Measurements from ENCODE around the gene JAKMIP1.

Gene JAKMIP1

DNA sequence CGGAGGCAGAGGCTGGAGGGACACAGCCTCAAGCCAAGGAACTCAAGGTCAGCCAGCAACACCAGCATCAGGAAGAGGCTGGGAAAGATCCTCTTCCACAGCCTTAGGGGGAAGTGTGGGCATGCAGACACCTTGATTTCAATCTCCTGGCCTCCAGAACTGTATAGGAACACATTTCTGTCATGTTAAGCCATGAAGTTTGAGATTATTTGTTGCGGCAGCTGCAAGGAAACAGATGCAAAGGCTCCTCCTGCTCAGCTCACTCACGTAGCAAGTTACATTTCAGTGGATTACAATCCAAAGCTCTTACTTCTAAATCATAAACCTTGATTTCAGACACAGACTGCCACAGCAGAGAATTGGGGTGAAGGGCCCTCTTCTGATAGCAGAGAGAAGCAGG is 113.5 kb downstream of the JAKMIP1 start:
- no peak for DNase-seq

DNA sequence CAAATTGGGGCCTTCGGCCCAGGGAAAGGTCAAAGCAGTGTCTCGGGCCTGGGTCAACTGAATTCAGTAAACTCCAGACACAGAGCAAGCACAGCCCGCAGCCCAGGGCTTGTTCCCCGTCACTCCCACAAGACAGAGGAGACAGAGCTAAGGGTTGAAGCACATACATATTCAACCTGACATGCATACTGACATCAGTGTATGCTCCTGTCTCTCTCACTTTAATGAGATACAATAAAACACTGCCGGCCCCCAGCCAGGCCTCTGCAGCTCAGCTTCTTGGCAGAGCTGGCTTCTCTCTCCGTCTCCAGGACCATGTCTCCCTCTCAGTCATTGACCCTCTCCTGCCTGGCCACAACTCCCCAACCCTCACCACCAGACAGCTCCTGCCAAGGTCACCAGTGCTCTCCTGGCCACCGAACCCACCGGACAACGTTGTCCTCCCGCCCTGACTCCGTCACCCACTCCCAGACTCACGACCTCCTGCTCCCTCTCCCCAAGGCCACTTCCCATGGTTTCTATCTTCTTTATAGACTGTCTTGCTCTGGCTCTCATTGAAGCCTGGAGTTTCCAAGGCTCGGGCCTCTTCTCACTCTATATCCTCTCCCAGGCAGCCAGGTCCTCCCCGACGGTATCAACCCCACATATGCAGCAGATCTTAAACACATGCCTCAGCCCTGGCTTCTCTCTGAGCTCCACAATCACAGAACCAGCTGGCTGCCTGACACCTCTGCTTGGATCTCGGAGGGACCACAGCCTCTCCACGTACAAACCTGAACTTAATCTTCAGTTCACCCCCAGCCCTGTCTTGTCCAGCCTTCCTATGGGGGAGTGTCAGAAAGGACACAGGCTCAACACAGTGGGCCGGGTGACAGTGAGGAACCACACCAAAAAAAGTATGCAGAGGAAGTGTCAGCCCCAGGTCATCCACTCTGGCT is 114.4 kb downstream of the JAKMIP1 start:
- no peak for DNase-seq

DNA sequence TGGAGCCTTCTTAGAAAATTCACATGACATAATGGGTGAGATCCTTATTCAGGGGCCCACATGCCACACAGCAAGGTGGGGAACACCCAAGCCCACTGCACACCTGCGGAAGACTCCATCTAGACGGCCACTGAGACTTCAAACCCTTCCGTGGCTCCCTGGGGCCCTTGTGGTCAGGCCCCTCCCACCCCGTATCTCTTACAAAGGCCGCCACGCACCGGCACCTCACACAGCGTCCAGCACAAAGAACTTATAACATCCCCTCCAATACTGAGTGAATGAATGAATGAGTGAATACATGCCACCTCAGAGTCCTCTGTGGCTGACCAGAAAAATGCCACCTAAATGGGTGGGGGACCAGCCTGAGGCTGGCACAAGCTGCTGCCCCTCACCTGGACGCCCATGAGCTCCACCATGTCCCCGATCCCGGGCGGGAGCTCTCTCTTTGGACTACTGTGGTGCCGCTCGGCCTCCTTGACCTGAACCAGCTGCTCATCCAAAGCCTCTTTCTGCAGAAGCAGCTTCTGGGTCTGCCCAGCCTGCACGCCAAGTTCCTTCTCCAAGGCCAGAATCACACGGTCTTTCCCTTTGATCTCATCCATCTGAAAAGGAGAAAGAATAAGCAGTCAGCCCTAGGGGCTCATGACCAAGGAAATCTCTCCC is 115.2 kb downstream of the JAKMIP1 start:
- DNase-seq, result no peak

DNA sequence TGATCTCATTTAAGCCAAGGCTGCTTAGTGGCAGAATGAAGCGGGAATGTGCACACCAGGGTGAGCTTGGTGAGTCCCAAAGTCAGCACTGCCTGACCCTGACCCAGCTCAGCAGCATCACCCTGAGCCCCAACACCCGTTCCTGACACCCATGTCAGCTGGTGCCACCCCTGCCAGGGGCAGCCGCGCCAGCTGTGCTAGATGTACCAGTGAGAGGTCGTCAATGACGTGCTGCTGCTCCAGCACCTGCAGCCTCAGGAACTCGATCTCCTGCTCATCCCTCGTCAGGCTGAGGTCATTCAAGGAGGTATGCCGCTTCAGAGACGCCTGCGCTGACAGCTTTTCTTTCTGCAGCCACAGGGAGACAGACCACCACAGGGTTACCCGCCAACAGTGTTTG is 120.4 kb downstream of the JAKMIP1 start:
- no peak for DNase-seq

DNA sequence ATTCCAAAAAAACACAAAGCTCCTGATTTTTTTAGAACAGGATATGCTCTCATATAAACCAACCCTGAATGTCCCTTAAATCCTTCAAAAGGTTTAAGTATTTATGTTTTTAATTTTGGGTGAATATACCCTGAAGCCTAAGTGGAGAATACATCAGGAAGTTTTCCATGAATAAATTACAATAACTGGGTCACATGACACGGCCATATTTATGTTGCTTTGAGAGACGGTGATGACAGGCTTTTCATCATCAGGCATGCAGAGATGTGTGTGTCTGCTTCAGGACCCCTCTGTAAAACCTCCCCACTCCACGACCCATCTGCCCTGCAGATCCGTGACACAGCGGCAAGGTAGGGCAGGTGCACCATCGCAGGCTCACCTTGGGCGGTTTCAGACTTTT is 121.8 kb downstream of the JAKMIP1 start:
- DNase-seq, result no peak

DNA sequence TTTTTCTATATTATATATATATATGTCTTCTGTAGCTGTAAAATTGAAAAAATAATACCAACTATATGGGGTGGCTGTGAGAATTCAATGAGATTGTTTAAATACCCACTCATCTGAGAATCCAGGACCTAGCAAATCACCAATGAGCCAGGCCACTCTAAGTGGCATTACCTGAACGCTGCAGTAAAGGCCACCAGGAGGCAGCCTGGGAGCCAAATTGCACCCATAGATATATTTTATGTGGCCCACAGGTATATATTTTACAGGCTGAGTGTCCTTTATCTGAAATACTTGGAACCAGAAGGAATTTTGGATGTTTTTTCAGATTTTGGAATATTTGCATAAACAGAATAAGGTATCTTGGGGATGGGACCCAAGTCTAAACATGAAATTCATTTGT is 124.0 kb downstream of the JAKMIP1 start:
- no peak for DNase-seq

DNA sequence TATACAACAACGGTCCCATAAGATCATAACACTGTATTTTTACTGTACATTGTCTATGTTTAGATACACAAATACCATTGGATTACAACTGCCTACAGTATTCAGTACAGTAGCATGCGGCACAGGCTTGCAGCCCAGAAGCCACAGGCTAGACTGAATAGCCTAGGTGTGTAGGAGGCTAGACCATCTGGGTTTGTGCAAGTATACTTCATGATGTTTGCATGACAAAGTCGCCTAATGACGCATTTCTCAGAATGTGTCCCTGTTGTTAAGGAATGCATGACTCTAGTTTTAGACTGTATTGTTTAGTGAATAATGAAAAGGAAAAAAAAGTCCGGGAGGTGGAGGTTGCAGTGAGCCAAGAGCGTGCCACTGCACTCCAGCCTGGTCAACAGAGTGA is 125.6 kb downstream of the JAKMIP1 start:
- DNase-seq, result no peak

DNA sequence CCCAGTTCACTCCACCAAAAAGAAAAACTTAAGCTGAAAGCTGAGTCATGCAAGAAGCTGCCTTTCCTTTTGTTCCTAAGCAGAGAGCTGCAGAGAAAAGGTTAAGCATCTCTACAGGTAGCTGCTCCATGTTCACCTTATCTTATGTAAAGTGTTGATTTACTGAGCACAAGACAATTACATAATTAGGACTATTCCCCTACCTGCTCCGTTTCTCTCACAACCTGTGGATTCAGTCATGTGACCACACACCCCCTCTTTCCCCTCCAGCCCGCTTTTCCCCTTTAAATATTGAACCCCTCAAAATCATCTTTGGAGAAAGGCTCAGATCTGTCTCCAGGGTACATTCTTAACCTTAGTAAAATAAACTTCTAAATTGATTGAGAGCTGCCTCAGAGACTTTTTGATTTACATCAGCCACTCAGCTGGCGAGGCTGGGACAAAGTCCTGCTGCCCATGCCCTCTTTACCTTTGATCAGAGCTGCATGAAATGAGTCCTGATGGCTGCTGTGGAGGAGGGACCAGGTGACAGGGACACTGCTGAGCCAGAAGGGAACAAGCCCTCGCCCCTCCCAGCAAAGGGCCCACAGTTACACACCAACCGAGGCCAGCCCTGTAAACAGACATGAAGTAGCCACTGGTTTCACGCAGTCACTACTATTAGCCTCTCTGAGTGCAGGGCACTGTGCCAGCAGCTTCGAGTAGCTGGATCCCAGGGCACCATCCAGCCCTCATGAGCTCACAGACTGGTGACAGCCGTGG is 128.2 kb downstream of the JAKMIP1 start:
- DNase-seq, result no peak

DNA sequence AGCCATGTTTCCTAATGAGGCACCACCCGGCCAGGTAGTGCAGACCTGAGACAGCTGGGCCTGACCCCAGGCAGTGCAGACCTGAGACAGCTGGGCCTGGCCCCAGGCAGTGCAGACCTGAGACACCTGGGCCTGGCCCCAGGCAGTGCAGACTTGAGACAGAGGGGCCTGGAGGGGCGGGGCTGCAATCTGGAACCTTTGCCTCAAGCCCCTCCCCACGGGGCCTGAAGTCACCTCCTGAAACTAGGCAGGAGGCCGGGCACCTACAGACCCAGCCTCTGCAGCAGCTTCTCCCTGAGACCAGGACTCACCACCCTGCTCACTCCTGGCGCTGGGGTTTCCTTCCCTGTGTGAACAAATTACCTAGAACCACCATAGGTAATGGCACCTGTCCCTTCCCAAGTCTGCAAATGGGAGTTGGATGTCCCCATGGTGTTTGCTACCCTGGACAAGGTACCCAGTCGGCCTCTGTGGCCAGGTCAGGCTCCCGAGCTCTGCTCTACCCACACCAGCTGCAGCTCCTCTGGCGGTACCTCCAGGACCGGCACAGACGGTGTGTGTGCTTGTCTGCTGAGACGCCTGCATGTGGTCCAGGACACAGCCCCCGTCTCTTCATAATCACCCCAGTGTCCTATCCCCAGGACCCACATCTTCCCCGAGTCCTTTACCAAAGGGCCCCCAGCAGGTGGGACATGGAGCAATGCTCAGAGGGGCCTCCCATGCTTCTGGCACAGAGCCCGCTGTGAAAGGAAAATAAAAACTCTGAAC is 129.0 kb downstream of the JAKMIP1 start:
- no peak for DNase-seq

DNA sequence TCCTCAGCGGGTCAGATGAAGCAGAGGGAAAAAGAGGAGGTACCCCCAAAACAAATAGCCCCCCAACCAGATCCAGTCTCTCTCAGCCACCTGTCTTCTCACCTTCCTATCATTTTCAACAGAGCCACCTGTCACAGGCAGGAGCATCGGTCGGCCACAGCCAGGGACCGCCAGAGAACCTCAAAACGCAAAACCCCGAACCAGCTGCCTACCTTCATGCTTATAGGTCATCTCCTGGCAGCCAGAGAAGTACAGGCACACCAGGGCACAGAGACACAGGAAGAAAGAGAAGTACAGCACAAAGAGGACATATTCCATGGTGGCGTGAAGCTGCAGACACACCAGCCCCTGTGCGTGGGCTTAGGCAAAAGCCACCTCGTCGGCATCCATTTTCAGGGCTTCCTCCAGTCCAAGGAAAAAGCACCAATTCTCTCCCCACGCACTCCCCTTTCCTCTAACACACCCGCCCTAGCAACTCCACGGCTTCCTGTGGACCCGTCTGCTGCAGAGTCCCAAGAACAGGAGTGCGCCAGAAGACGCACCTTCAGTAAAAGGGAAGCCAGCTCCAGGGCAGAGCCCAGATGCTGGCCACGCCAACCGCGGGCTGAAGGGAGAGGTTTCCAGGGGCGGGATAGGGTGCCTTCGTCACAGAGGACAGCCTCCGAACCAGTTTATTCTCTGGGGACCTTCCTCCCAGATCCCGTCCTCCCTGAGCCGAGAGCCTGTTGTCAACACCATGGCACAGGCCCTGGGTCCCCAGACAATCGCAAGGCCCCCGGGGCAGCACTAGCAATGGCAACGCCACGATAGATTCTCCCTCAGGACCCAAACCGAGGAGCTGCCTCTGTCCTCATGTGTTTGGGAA is 130.3 kb downstream of the JAKMIP1 start:
- DNase-seq, result no peak

DNA sequence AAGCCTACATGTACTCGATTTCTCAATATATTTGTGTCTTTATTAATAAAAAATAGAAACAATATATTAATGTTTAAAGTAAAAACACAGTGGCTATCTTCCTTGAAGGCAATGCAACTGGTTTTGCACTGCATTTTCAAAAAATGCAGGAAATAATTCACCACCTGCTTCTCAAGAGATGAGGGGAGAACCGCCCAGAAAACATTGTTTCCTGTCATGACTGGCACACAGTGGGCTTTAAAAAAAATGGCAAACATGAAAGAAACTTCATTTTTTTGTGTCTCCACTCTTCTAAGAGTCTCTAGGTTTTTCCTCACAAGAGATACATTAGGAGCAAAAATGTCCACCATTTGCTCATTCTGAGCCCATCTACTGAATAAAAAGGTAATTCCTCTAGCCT is 131.4 kb downstream of the JAKMIP1 start:
- no peak for DNase-seq

DNA sequence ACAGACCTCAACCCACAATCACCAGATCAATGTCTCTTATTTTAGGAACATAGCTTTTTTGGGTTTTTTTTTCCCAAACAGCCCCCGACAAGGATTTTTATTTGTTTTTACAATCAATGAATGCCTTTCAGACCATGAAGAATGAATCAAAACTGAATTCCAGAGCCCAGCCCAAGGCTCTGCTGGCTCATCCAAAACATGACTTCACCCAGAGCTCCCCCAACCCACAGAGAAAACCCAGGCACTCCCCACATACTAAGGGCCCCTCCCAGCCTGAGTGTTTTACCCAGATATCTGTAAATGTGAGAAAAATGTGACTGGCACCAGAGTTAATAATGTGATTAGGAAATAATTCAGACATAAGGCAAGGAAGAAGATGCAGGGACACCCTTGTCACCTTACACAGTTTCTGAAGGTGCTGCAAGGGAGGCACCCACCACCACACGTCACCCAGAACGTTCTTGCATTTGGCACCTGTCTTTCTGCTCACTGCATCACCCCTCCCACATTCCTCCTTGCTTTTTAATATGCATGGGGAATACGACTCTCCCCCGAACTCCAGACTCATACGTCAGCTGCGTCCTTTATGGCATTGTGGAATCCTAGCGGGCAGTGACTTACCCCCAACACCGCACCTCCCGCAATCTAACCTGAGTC is 134.3 kb downstream of the JAKMIP1 start:
- no peak for DNase-seq

DNA sequence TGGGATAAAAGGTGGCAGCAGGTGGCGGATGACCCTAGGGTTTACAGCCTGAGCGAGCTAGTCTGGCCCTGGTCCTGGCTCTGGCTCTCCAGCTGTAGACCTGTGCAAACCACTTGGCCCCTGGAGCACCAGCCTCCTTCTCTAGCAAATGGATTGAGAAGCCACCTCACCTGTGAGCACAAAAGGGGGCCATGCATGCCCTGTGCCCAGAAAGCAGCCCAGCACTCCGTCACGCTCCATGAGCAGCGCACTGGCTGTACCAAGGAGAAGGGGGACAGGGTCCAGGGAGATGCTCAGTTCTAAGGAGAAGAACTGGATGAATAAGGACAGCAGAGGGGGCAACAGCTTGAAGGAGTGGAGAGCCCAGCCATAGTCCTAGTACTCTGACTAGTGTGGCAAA is 135.2 kb downstream of the JAKMIP1 start:
- no peak for DNase-seq

DNA sequence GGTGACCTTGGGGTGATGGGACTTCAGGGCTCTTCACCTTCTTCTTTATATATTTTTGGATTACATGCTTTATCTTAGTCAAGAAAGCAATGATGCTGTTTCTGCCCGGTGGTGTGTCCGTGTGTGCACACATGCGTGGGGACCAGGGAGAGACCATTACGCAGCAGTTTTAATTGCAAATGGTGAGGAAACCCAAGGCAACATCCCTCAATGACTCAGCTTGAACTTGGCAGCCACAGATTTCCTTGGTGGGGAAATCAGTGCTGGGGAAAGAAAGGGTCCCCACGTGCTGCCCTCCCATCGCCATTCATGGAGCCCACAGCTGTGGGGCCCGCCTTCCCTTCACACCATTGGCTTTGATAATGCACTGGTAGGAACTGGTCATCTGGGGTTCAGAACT is 136.0 kb downstream of the JAKMIP1 start:
- no peak for DNase-seq

DNA sequence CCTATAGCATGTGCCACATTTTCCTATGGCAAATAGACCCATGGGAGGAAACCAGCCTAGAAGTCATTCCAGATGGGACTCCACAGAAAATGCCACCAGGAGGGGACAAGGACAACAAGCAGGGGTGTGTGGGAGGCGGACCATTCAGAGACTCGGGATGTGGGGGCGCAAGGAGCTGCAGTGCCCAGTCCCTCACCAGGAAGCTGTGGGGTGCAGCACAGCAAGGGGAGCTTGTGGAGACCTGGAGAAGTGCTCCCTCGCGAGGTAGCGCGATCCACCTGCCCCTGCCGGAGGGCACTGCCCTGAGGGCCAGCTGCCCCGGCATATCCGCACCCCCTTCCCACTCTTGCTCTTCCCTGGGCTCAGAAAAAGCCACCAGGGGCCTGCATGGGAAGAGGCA is 136.7 kb downstream of the JAKMIP1 start:
- no peak for DNase-seq

DNA sequence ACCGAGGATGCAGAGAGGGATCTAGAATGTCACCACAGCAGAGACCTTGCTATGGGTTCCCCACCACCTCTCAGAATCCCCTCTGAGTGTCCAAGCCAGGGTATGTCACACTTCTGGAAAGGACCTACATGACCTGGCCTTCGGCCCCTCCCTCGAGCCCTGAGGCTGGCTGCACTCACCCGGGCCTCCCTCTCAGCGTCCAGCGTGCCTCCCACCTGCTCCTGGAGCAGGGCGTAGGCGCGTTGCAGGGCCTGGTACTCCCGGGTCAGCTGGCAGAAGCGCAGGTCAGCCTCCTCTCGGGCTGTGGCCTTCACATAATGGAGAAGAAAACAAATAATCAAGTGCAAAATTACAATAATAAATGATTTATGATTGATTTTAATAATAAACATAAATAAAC is 138.2 kb downstream of the JAKMIP1 start:
- no peak for DNase-seq

DNA sequence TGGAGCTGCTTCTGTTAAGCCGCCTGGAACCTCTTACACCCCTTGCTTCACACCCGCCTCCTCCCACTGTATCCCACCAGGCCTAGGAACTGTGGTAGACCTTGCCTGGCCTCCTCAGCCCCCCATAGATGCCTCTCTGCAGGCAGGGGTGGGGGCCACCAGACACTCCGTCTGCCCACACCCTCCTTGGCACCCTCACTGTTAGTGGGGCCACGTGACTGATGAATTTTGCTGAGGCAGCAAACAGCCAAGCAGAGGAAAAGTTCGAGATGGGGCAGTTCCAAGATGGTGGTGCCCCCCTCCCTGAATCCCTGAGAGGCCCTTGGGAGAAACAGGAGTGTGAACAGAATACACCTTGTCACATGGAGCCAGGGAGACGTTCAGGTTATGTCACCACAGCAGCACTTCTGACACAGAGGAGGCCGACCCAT is 141.0 kb downstream of the JAKMIP1 start:
- no peak for DNase-seq

DNA sequence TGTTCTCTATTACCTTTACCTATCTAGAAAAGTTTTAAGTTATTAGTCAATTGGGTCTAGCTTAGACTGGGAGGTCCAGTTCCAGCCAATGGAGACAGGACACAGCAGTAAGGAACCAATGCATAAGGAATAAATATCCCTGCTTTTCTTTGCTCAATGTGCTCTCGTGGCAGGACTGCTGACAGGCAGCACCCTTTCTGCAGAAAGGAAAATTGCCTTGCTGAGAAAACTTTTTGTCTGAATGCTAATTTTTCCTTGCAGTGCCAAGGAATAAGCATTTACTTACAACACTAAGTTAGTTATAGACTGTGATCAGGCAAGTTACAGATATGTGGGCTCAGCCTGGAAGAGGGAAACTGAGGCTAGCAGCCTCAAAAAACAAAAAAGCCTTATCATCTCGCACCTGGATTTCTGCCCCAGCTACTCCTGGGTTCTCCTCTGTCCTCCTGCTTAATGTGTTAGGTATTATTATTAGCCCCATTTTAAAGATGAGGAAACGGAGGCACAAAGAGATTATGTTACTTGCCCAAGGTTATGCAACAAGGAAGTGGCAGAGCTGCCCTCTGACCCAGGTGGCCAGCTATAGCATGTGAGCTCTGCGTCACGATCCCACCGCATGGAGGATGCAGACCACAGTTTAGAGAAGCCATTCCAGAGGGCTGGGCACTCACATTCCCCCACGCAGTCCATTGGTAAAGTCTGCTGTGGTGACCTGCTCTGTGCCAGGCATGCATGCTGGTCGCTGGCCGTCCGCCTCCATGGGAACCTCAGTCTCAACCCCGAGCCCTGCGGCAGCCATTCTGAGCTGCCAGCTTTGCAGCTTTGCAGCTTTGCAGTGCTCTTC is 141.6 kb downstream of the JAKMIP1 start:
- DNase-seq, result no peak

DNA sequence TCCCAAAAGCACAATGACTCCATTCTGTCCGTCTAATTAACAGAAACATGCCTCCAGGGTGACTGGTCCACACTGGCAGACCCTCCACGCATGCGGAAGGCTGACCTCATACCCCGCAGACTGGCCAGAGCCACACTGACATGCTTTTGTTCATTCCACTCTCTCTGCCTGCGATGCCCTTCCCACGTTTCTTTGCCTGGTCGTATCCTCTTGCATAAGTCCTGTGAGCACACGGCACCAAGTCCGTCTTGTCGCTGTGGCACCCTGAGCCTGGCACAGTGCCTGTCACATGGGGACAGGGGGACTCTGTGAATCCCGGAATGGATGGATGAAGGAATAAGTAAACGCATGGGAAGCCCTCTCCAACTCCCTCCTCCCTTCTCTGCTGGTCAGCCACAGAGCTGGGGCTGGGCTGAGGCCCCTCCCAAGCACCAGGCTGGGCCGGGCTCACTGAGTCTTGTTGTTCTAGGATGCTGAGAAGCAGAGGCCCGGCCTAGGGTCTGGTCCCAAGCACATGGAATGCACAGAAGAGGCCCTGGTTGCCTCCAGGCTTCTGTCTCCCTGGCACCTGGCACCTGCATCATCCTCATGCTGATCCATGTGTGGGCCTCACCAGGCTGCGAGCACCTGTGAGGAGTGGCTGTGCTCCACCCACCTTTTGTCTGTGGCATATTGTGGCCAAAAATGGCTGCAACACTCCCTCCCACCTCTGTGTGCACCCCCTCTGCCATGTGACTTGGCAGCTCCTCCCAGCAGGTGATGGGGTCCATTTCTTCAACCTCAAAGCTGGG is 143.2 kb downstream of the JAKMIP1 start:
- no peak for DNase-seq
